Neuronal stem cell (in vitro differentiated cells): Measurements from ENCODE around the gene CRHR1.
"Not testable (repeated sequence)": the region's sequence is repeated elsewhere in the genome, so short reads cannot be mapped to it uniquely, and the experiment has no call there.

ENCODE experiments used
- DNase-seq: peaks from one replicate; pipeline ENCODE4 v3.0.0-alpha.2; 2013; ENCODE audit warnings: low spot score
- H2AFZ ChIP-seq: one replicate; pipeline ENCODE4 v1.6.1; 2013; ENCODE audit warnings: mild to moderate bottlenecking, low read length, inconsistent platforms
- H2AK5ac ChIP-seq: 2 replicates; pipeline ENCODE4 v1.6.1; 2013; ENCODE audit warnings: low read depth, mild to moderate bottlenecking, inconsistent platforms, low read length, moderate library complexity, mixed read lengths
- H2BK120ac ChIP-seq: 2 replicates; pipeline ENCODE4 v1.6.1; 2013; ENCODE audit warnings: low read depth, mild to moderate bottlenecking, inconsistent platforms, low read length, moderate library complexity, mixed read lengths
- H2BK12ac ChIP-seq: one replicate; pipeline ENCODE4 v1.6.1; 2013; ENCODE audit warnings: low read length, inconsistent platforms
- H2BK15ac ChIP-seq: 2 replicates; pipeline ENCODE4 v1.6.1; 2013; ENCODE audit warnings: mild to moderate bottlenecking, low read length, inconsistent platforms, mixed read lengths
- H2BK5ac ChIP-seq: one replicate; pipeline ENCODE4 v1.6.1; 2013; ENCODE audit warnings: inconsistent platforms, mild to moderate bottlenecking, low read length, moderate library complexity
- H3K14ac ChIP-seq: one replicate; pipeline ENCODE4 v1.6.1; 2013; ENCODE audit warnings: low read length, inconsistent platforms
- H3K18ac ChIP-seq: 2 replicates; pipeline ENCODE4 v1.6.1; 2013; ENCODE audit warnings: low read length, inconsistent platforms
- H3K23ac ChIP-seq: 2 replicates; pipeline ENCODE4 v1.6.1; 2013; ENCODE audit warnings: low read depth, mild to moderate bottlenecking, mixed read lengths, low read length, inconsistent platforms; ENCODE audit not compliant: poor library complexity
- H3K27ac ChIP-seq: replicated peaks from 3 replicates; pipeline ENCODE4 v1.5.1; 2013; ENCODE audit warnings: low read length, inconsistent platforms
- H3K27me3 ChIP-seq, 3 experiments: 2 replicates each; pipeline ENCODE4 v1.6.1; 2013; ENCODE audit warnings: low read length in 3 of 3, mild to moderate bottlenecking in 2 of 3, inconsistent platforms in 1 of 3, low read depth in 1 of 3, mixed read lengths in 1 of 3, moderate library complexity in 1 of 3; ENCODE audit not compliant: control insufficient read depth in 3 of 3, insufficient read depth in 3 of 3
- H3K36me3 ChIP-seq, 2 donors: replicated peaks in 1 of 2; 2 replicates each; pipeline ENCODE4 v1.6.1; 2013; ENCODE audit warnings: low read length in 2 of 2; ENCODE audit not compliant: control insufficient read depth in 2 of 2, insufficient read depth in 2 of 2
- H3K4ac ChIP-seq: 2 replicates; pipeline ENCODE4 v1.6.1; 2013; ENCODE audit warnings: inconsistent platforms, mild to moderate bottlenecking, low read length, moderate library complexity
- H3K4me1 ChIP-seq, 2 donors: 1 replicate in 1 of 2; 2 replicates in 1 of 2; pipeline ENCODE4 v1.6.1; 2013; ENCODE audit warnings: low read length in 2 of 2, low read depth in 1 of 2; ENCODE audit not compliant: control insufficient read depth in 2 of 2, insufficient read depth in 1 of 2
- H3K4me2 ChIP-seq: one replicate; pipeline ENCODE4 v1.6.1; 2013; ENCODE audit warnings: mild to moderate bottlenecking, low read length, inconsistent platforms; ENCODE audit not compliant: insufficient read depth, poor library complexity, severe bottlenecking
- H3K4me3 ChIP-seq, 2 donors: 2 replicates each; pipeline ENCODE4 v1.5.1; 2013; ENCODE audit warnings: low read length in 2 of 2, mild to moderate bottlenecking in 2 of 2, inconsistent platforms in 1 of 2, moderate library complexity in 1 of 2
- H3K79me1 ChIP-seq: one replicate; pipeline ENCODE4 v1.6.1; 2013; ENCODE audit warnings: low read depth, mild to moderate bottlenecking, inconsistent platforms, low read length, moderate library complexity
- H3K9ac ChIP-seq: one replicate; pipeline ENCODE4 v1.6.1; 2013; ENCODE audit warnings: mild to moderate bottlenecking, low read depth, low read length, inconsistent platforms; ENCODE audit not compliant: poor library complexity
- H3K9me3 ChIP-seq, 2 donors: replicated peaks in 1 of 2; 2 replicates each; pipeline versions ENCODE3 to v1.6.1; 2013; ENCODE audit warnings: low read length in 2 of 2, mild to moderate bottlenecking in 2 of 2, inconsistent platforms in 1 of 2, low read depth in 1 of 2, mixed read lengths in 1 of 2, moderate library complexity in 1 of 2; ENCODE audit not compliant: control insufficient read depth in 2 of 2, insufficient read depth in 1 of 2
- H4K8ac ChIP-seq: one replicate; pipeline ENCODE4 v1.6.1; 2013; ENCODE audit warnings: low read depth, mild to moderate bottlenecking, inconsistent platforms, low read length, moderate library complexity
- H4K91ac ChIP-seq: one replicate; pipeline ENCODE4 v1.6.1; 2013; ENCODE audit warnings: low read length, low read depth, mild to moderate bottlenecking, inconsistent platforms; ENCODE audit not compliant: poor library complexity
- WGBS, 2 donors: extraction: QIAGEN DNeasy Blood & Tissue Kit; methylation state at CpG; one replicate each; pipeline ENCODE4 v1.1.7; 2013; ENCODE audit warnings: missing lambda C conversion rate in 2 of 2, mixed read lengths in 1 of 2; ENCODE audit not compliant: insufficient read length in 2 of 2, insufficient replicate concordance in 1 of 2; ENCODE audit errors: extremely low coverage in 2 of 2; 5-methylcytosine and 5-hydroxymethylcytosine counted together

CRHR1 gene

DNA sequence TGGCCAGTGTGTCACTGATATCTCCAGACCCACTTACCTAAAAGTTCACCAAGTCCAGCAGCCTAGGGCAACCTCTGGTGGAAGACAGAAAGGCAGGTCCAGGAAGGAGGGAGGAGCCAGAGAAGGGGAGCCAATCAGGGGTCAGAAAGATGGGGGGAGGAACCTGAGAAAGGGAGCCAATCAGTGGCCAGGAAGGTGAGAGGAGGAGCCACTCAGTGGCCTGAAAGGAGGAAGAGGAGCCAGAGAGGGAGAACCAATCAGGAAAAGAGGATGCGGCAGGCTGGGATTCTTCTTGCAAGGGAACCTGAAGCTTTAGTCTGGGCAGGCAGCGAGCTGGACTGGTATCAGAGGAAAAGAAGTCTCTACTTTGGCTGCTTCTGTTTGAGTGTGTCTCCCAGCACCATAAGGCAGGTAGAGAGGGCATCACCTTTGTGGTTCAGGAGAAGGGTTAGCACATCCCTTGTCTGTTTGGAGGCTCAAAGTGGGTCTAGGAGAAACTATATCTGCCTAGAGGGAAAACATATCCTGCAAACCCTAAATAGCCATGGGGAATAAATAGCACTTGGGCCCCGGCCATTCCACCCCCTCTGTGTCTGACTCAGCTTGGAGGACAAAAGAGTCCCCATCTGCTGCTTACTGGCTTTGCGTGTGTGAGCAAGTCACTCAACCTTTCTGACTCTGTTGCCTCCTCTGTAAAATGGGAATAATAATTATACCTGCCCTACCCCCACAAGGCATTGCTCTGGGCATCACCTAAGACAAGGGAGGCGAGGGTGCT, 43.4 kb upstream of the CRHR1 start:
- no peak overlapping the region for H2BK120ac ChIP-seq
- no peak overlapping the region for H3K9ac ChIP-seq
- H3K79me1 ChIP-seq: no peaks in the 10 kb centered on the region
- no peak overlapping the region for H3K18ac ChIP-seq
- H2AFZ ChIP-seq: peak overlapping the region; percentile 93
- H3K27me3 ChIP-seq: peaks cover 0 to 2% (median 0%) of the 10 kb centered on the region in 3 experiments
- peak overlapping the region; percentile 48 for H3K4me2 ChIP-seq
- no peak overlapping the region for H3K14ac ChIP-seq
- H3K4me3 ChIP-seq: peak overlapping the region; percentile 28 to 39
- no peak overlapping the region for H2AK5ac ChIP-seq
- no peak overlapping the region for H2BK15ac ChIP-seq
- H2BK5ac ChIP-seq: no peak overlapping the region
- H4K91ac ChIP-seq: no peak overlapping the region
- DNase-seq: peak; percentile 87
- H4K8ac ChIP-seq: no peak overlapping the region
- peak overlapping the region; percentile 63 for H3K27ac ChIP-seq
- no peak overlapping the region for H3K23ac ChIP-seq
- peaks cover 2 to 10% of the 10 kb centered on the region in 2 donors for H3K4me1 ChIP-seq
- no CpG with 5 or more reads among the region's 5 CpGs for WGBS, 2 donors
- no peak overlapping the region for H3K4ac ChIP-seq
- no peaks in the 10 kb centered on the region for H3K36me3 ChIP-seq
- H3K9me3 ChIP-seq: no peaks in the 10 kb centered on the region
- no peak overlapping the region for H2BK12ac ChIP-seq

DNA sequence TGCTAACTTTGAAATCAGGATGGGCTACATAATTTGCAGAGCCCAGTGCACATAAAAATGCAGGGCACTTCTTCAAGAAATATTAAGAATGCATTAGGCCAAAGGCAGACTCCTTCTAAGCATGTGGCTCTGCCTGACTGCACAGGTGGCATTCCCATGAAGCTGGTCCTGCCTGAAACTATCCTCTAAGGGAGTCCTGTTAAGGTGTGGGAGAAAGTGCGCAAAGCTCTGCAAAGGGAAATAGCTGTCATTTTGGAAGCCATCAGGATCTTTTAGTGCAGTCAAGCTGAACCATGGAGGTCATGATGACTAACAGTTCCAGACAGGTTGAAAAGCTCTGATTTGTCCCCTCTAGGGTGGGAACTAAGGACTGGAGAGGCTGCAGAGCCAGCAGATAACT, 41.9 kb upstream of the CRHR1 start:
- no peak overlapping the region for H2AFZ ChIP-seq
- WGBS, 2 donors: no CpG with 5 or more reads among the region's 1 CpG
- H2BK5ac ChIP-seq: no peak overlapping the region
- H2AK5ac ChIP-seq: no peak overlapping the region
- H3K4me3 ChIP-seq: no peak overlapping the region
- no peak overlapping the region for H3K23ac ChIP-seq
- no peak overlapping the region for H2BK12ac ChIP-seq
- H2BK15ac ChIP-seq: no peak overlapping the region
- no peaks in the 10 kb centered on the region for H3K36me3 ChIP-seq
- no peak overlapping the region for H3K14ac ChIP-seq
- H3K27me3 ChIP-seq: peaks cover 0 to 6% (median 0%) of the 10 kb centered on the region in 3 experiments
- H3K27ac ChIP-seq: no peak overlapping the region
- no peak for DNase-seq
- no peak overlapping the region for H2BK120ac ChIP-seq
- no peak overlapping the region for H3K4me2 ChIP-seq
- H3K4me1 ChIP-seq: peaks cover 2 to 11% of the 10 kb centered on the region in 2 donors
- no peaks in the 10 kb centered on the region for H3K79me1 ChIP-seq
- H3K4ac ChIP-seq: no peak overlapping the region
- H3K18ac ChIP-seq: no peak overlapping the region
- no peak overlapping the region for H3K9ac ChIP-seq
- no peak overlapping the region for H4K91ac ChIP-seq
- H3K9me3 ChIP-seq: no peaks in the 10 kb centered on the region
- H4K8ac ChIP-seq: no peak overlapping the region

DNA sequence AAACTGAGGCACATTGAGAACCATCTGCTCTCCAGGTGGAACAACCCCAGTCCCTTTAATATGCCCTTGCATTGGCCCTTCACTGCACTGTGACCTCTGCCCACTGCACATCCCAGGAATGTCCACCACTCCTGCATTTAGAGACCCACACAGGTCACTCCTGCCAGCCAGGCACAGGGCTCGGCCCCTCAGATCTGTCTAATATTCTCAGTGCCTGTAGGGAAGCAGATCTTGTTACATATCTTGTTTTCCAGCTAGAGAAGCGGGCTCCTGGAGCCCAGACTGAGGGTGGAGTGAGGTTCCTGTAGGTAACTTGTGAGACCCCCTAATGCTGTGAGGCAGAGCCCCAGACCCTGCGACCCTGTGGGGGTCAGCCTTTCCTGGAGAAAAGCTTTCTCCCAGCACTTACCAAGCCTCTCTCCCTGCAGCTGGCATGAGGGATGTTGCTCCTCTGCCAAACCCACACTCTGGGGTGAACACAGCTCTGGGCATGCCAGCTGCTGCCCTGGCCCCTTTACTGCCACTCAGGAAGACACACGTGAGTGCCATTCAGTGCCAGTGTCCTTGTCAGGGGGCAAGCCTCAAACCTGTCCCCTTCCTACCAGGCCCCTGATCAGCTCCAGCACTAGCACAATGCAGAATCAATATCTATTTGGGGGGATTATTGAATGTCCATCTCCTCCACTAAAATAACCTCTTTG, 40.3 kb upstream of the CRHR1 start:
- WGBS, 2 donors: no CpG with 5 or more reads among the region's 4 CpGs
- no peak for DNase-seq
- H3K27ac ChIP-seq: no peak overlapping the region
- no peak overlapping the region for H2BK15ac ChIP-seq
- no peak overlapping the region for H3K4me3 ChIP-seq
- no peak overlapping the region for H2BK12ac ChIP-seq
- H2BK5ac ChIP-seq: no peak overlapping the region
- no peaks in the 10 kb centered on the region for H3K79me1 ChIP-seq
- H4K8ac ChIP-seq: no peak overlapping the region
- no peak overlapping the region for H3K4ac ChIP-seq
- no peaks in the 10 kb centered on the region for H3K36me3 ChIP-seq
- peaks cover 2 to 11% of the 10 kb centered on the region in 2 donors for H3K4me1 ChIP-seq
- H3K9me3 ChIP-seq: no peaks in the 10 kb centered on the region
- H2AFZ ChIP-seq: no peak overlapping the region
- H3K23ac ChIP-seq: no peak overlapping the region
- peak overlapping the region; percentile 38 for H3K9ac ChIP-seq
- no peak overlapping the region for H4K91ac ChIP-seq
- peak overlapping the region; percentile 11 for H2AK5ac ChIP-seq
- peaks cover 0 to 20% (median 0%) of the 10 kb centered on the region in 3 experiments for H3K27me3 ChIP-seq
- no peak overlapping the region for H2BK120ac ChIP-seq
- H3K14ac ChIP-seq: no peak overlapping the region
- H3K4me2 ChIP-seq: no peak overlapping the region
- H3K18ac ChIP-seq: no peak overlapping the region

DNA sequence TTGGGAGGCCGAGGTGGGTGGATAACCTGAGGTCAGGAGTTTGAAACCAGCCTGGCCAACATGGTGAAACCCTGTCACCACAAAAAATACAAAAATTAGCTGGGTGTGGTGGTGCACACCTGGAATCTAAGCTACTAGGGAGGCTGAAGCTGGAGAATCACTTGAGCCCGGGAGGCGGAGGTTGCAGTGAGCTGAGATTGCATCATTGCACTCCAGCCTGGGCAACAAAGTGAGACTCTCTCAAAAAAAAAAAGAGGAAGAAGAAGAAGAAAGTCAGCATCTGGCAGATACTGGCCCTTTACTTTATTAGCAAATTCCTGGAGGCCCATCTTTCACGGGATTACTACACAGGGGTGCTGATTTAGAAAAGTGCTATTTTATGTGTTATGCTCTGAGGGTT, 39.3 kb upstream of the CRHR1 start:
- H2BK5ac ChIP-seq, H2BK15ac ChIP-seq, H2BK120ac ChIP-seq, H4K8ac ChIP-seq, H3K9me3 ChIP-seq, DNase-seq, H3K9ac ChIP-seq, H3K27ac ChIP-seq, H3K4me2 ChIP-seq, H3K4me3 ChIP-seq, H2AK5ac ChIP-seq, H3K14ac ChIP-seq, H3K36me3 ChIP-seq, H3K18ac ChIP-seq, H3K79me1 ChIP-seq, H2AFZ ChIP-seq, H4K91ac ChIP-seq, H3K23ac ChIP-seq, H2BK12ac ChIP-seq, H3K4ac ChIP-seq: not testable (repeated sequence)
- no CpG with 5 or more reads among the region's 4 CpGs for WGBS, 2 donors
- H3K4me1 ChIP-seq: peaks cover 2 to 11% of the 10 kb centered on the region in 2 donors
- peaks cover 0 to 30% (median 0%) of the 10 kb centered on the region in 3 experiments for H3K27me3 ChIP-seq
